GM10266 (cell line): ENCODE data around the gene SBNO2.

Experiments
- DNase-seq: peaks from one replicate; pipeline ENCODE4 v3.0.0; 2012; ENCODE audit errors: extremely low spot score
- CTCF ChIP-seq: IDR thresholded peaks from 2 replicates; pipeline ENCODE4 v1.5.1; 2012; ENCODE audit warnings: mild to moderate bottlenecking, low read depth; ENCODE audit not compliant: control insufficient read depth, insufficient read depth; ENCODE audit errors: missing control alignments

Gene SBNO2

GRCh38 chr19:1085676-1086442 lies 88.2 kb downstream of the SBNO2 start:
- DNase-seq = no peak

GRCh38 chr19:1085053-1085658 lies 88.9 kb downstream of the SBNO2 start:
- DNase-seq = no peak

More at GRCh38 chr19:1085676-1086442, 88.2 kb downstream of the SBNO2 start:
- no peak for TF ChIP-seq CTCF

GRCh38 chr19:1084024-1084868 lies 89.8 kb downstream of the SBNO2 start:
- no peak for TF ChIP-seq CTCF

More at GRCh38 chr19:1085053-1085658, 88.9 kb downstream of the SBNO2 start:
- no peak for TF ChIP-seq CTCF

GRCh38 chr19:1082928-1083816 lies 90.9 kb downstream of the SBNO2 start:
- DNase-seq = no peak
- TF ChIP-seq CTCF = no peak

More at GRCh38 chr19:1084024-1084868, 89.8 kb downstream of the SBNO2 start:
- no peak for DNase-seq

- DNase-seq = peak; percentile 82
- no peak for TF ChIP-seq CTCF
These were observed 91.7 kb downstream of the SBNO2 start for GRCh38 chr19:1082165-1082927.
